ENCODE measurements around the gene KCMF1. TPM values are rescaled to one million over a fixed set of nuclear protein-coding genes. Genes with fewer than 3 reads are reported as not detected.

KCMF1 gene
- polyA plus RNA-seq, 1 of the 3 experiments (the other 2 are of a cell fraction) = 37.0 TPM

DNA sequence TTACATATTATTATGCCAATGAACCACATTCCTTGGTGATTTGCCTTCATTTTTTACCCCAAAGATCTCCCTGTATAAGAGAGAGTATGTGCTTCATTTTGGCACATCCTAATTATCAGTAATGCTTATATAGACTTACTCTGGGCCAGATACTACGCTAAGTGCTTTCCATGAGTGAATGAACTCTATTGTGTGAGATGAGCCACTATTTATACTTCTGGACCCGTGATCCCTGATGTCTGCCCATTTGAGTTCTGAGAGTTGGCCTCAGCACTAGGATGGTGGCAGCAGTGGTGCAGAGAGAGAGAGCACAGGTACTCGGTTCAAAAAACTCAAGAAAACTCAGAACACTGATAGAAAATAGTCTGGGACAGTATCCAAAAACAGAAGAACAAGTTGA is 17.4 kb upstream of the KCMF1 start (continued):
- no peak for TF ChIP-seq RXRA (IDR thresholded peaks at IDR 0.05; ENCODE audit: borderline replicate concordance, low read depth)
- TF ChIP-seq TAF1 (IDR thresholded peaks at IDR 0.05; ENCODE audit: borderline replicate concordance, low read depth, low read length) = no peak
- no peak for TF ChIP-seq FOXM1 (IDR thresholded peaks at IDR 0.05; ENCODE audit: low read depth)
- no peak for TF ChIP-seq FOSL2 (IDR thresholded peaks at IDR 0.05; ENCODE audit: borderline replicate concordance, low read depth)
- TF ChIP-seq GABPA (IDR thresholded peaks at IDR 0.05; ENCODE audit: low read depth) = no peak

DNA sequence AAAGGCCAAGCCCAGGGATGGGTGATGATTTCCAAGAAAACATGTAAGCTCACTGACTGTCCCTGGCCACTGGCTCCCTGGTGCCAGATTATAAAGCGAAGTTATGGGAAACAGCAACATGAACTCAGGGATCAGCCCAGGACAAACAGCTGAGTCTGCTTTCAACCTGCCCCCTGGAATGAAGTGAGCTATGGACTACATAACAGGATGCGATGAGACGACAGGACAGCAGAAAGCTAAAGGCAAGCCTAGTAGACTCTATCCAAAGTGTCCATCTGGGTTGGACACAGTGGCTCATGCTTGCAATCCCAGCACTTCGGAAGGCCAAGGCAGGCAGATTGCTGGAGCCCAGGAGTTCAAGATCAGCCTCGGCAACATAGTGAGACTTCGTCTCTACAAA is 16.6 kb upstream of the KCMF1 start:
- H4K20me1 ChIP-seq (ENCODE audit: insufficient read depth) = no peaks in the 10 kb centered on the region
- H3K4me3 ChIP-seq (ENCODE audit: low read depth in 2 of 2, low read length in 1 of 2) = no peak overlapping the region
- ChIA-PET POLR2A (interaction anchor here (0.7 kb wide), 1 partner anchor 17 kb away, joined by 3 read pairs; no protein-coding TSS in a partner anchor), CTCF (interaction anchor here (2.1 kb wide), 1 partner anchor 29 kb away, joined by 7 read pairs; no protein-coding TSS in a partner anchor)
- H3K79me2 ChIP-seq (ENCODE audit: insufficient read depth) = no peaks in the 10 kb centered on the region; the same call in 1 of the 2 replicates
- H3K4me2 ChIP-seq = no peak overlapping the region
- 96% methylated on average over 6 of the region's 6 CpGs for WGBS (ENCODE audit: low lambda C conversion rate)
- no peak overlapping the region for H2AFZ ChIP-seq (ENCODE audit: low read depth)
- no peaks in the 10 kb centered on the region for H3K27me3 ChIP-seq (ENCODE audit: insufficient read depth)
- H3K36me3 ChIP-seq (replicated peaks in 1 of 2; ENCODE audit: control insufficient read depth in 1 of 2, insufficient read depth in 2 of 2, low read length in 1 of 2) = no peaks in the 10 kb centered on the region
- DNase-seq = no peak
- TF ChIP-seq GABPA (IDR thresholded peaks at IDR 0.05; ENCODE audit: low read depth) (no peak), SIN3A (IDR thresholded peaks at IDR 0.05; ENCODE audit: borderline replicate concordance, low read depth, low read length) (no peak), RAD21 (IDR thresholded peaks at IDR 0.05; ENCODE audit: low read length) (no peak), NRF1 (IDR thresholded peaks at IDR 0.05; ENCODE audit: low read depth, low read length) (no peak), YY1 (IDR thresholded peaks at IDR 0.05; ENCODE audit: low read depth) (no peak), MEF2A (IDR thresholded peaks at IDR 0.05; ENCODE audit: borderline replicate concordance, low read depth) (no peak), TCF12 (IDR thresholded peaks at IDR 0.05) (no peak), TEAD4 (IDR thresholded peaks at IDR 0.05; ENCODE audit: borderline replicate concordance, insufficient read depth) (no peak), EZH2phosphoT487 (IDR thresholded peaks at IDR 0.05; ENCODE audit: borderline replicate concordance, low read depth) (no peak), TAF1 (IDR thresholded peaks at IDR 0.05; ENCODE audit: borderline replicate concordance, low read depth, low read length) (no peak), NFIC (IDR thresholded peaks at IDR 0.05; ENCODE audit: borderline replicate concordance) (no peak), SMC3 (IDR thresholded peaks at IDR 0.05; ENCODE audit: low read depth, low read length) (no peak), MXI1 (IDR thresholded peaks at IDR 0.05; ENCODE audit: low read depth, low read length) (no peak), RCOR1 (IDR thresholded peaks at IDR 0.05; ENCODE audit: low read length) (no peak), ELF1 (IDR thresholded peaks at IDR 0.05) (no peak)
- TF ChIP-seq, protein P1, sequence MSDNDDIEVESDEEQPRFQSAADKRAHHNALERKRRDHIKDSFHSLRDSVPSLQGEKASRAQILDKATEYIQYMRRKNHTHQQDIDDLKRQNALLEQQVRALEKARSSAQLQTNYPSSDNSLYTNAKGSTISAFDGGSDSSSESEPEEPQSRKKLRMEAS (IDR thresholded peaks at IDR 0.05; ENCODE audit: low read depth) = no peak
- TF ChIP-seq, protein P2, sequence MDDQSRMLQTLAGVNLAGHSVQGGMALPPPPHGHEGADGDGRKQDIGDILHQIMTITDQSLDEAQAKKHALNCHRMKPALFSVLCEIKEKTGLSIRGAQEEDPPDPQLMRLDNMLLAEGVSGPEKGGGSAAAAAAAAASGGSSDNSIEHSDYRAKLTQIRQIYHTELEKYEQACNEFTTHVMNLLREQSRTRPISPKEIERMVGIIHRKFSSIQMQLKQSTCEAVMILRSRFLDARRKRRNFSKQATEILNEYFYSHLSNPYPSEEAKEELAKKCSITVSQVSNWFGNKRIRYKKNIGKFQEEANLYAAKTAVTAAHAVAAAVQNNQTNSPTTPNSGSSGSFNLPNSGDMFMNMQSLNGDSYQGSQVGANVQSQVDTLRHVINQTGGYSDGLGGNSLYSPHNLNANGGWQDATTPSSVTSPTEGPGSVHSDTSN (IDR thresholded peaks at IDR 0.05) = no peak
- TF ChIP-seq, protein P3, sequence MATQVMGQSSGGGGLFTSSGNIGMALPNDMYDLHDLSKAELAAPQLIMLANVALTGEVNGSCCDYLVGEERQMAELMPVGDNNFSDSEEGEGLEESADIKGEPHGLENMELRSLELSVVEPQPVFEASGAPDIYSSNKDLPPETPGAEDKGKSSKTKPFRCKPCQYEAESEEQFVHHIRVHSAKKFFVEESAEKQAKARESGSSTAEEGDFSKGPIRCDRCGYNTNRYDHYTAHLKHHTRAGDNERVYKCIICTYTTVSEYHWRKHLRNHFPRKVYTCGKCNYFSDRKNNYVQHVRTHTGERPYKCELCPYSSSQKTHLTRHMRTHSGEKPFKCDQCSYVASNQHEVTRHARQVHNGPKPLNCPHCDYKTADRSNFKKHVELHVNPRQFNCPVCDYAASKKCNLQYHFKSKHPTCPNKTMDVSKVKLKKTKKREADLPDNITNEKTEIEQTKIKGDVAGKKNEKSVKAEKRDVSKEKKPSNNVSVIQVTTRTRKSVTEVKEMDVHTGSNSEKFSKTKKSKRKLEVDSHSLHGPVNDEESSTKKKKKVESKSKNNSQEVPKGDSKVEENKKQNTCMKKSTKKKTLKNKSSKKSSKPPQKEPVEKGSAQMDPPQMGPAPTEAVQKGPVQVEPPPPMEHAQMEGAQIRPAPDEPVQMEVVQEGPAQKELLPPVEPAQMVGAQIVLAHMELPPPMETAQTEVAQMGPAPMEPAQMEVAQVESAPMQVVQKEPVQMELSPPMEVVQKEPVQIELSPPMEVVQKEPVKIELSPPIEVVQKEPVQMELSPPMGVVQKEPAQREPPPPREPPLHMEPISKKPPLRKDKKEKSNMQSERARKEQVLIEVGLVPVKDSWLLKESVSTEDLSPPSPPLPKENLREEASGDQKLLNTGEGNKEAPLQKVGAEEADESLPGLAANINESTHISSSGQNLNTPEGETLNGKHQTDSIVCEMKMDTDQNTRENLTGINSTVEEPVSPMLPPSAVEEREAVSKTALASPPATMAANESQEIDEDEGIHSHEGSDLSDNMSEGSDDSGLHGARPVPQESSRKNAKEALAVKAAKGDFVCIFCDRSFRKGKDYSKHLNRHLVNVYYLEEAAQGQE (IDR thresholded peaks at IDR 0.05; ENCODE audit: low read depth, low read length) = no peak
- H3K9me3 ChIP-seq = no peaks in the 10 kb centered on the region
- no peak overlapping the region for H3K9ac ChIP-seq
- no peaks in the 10 kb centered on the region for H3K9me2 ChIP-seq
- peaks cover 5 to 16% of the 10 kb centered on the region in 2 experiments; a peak in 3 of 4 replicates for H3K4me1 ChIP-seq (ENCODE audit: control insufficient read depth in 1 of 2, insufficient read depth in 2 of 2, low read depth in 1 of 2, low read length in 1 of 2)
- H3F3A ChIP-seq (replicated peaks; ENCODE audit: insufficient read depth) = peaks cover 17% of the 10 kb centered on the region
- no peak overlapping the region for H3K27ac ChIP-seq (ENCODE audit: low read depth in 2 of 2, low read length in 1 of 2)
